Skeletal muscle tissue (tissue), 4 donors: Measurements from ENCODE around the gene RING1. TPM values are rescaled to one million over a fixed set of nuclear protein-coding genes. Genes with fewer than 3 reads are reported as not detected.
A peak's percentile ranks its signal among the peaks of the same experiment; 100 is the strongest.

Source experiments
- H3K27ac ChIP-seq: one replicate; pipeline ENCODE4 v1.7.0; 2013; ENCODE audit warnings: mild to moderate bottlenecking, low read depth, low read length, inconsistent platforms
- H3K27me3 ChIP-seq, 3 donors: one replicate each; pipeline ENCODE4 v1.7.0; 2013; ENCODE audit warnings: low read length in 3 of 3; ENCODE audit not compliant: control insufficient read depth in 3 of 3, insufficient read depth in 3 of 3
- H3K36me3 ChIP-seq, 3 donors: one replicate each; pipeline ENCODE4 v1.7.0; 2013; ENCODE audit warnings: low read length in 3 of 3; ENCODE audit not compliant: control insufficient read depth in 3 of 3, insufficient read depth in 3 of 3
- H3K4me1 ChIP-seq, 3 donors: one replicate each; pipeline ENCODE4 v1.7.0; 2013; ENCODE audit warnings: low read length in 3 of 3, mild to moderate bottlenecking in 3 of 3; ENCODE audit not compliant: control insufficient read depth in 3 of 3, insufficient read depth in 3 of 3
- H3K4me3 ChIP-seq, 3 donors: one replicate each; pipeline ENCODE4 v1.7.0; 2013; ENCODE audit warnings: low read length in 3 of 3
- H3K9ac ChIP-seq, 3 donors: one replicate each; pipeline ENCODE4 v1.7.0; 2013; ENCODE audit warnings: low read length in 3 of 3, mild to moderate bottlenecking in 3 of 3, moderate library complexity in 2 of 3, low read depth in 1 of 3
- H3K9me3 ChIP-seq, 3 donors: one replicate each; pipeline ENCODE4 v1.7.0; 2013; ENCODE audit warnings: low read length in 3 of 3; ENCODE audit not compliant: control insufficient read depth in 3 of 3
- total RNA-seq: library from RNA; depleted of rRNA; stranded (reverse); fragments of >200 nt; gene quantifications from one replicate; pipeline ENCODE4 v1.2.3, GENCODE V29; 2014
- donor health status: Osteomylitis.

RING1 gene
- total RNA-seq, 1 donor from 2014 or later: 20.4 TPM

DNA sequence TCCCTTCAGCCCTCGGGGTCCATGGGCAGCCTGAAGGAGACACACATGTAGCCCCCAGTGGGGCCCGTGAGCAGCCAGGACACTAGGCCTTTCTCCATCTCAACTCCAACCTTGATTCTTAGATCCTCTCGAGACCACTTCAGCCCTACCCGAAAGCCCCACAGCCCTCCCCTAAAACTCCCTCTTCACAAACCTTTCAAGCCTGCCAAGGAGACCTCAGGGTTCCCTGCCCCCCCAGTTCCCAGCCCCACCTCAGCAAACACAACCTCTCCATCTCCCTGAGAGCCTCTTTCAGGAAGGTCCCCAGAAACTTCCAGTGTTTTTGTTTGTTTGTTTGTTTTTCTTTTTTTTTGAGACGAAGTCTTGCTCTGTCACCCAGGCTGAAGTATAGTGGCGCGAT is 27.2 kb upstream of the RING1 start:
- no peaks in the 10 kb centered on the region for H3K4me1 ChIP-seq
- no peak overlapping the region for H3K9ac ChIP-seq
- H3K27ac ChIP-seq: no peak overlapping the region
- H3K4me3 ChIP-seq: no peak overlapping the region
- no peaks in the 10 kb centered on the region for H3K36me3 ChIP-seq
- no peaks in the 10 kb centered on the region for H3K9me3 ChIP-seq
- H3K27me3 ChIP-seq: no peaks in the 10 kb centered on the region

DNA sequence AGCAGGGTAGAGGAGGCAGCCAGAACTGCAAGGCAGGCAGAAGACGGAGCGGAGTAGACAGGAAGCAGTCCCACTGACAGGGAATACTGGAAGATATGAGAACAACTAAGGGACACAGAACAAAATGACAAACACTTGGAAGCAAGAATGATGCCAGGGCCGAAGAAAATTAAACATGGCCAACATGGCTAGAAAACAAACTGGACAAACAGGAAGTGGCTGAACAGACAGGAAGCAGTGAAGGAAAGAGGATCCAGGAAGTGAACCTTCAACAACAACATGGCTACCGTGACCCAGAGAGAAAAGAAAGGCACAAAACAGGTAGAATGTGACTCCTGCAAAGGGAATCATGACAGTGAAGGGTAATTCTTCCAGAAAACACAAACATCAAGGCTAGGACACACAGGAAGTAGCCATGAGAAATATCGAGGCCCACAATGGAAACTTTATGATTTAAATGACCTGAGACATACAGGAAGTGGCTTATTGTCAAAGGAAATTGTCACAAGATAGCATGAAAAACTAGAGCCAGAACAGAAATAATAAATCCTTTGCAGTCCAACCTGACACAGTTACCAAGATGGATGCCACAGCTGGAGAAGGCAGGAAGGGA is 25.1 kb upstream of the RING1 start:
- no peak overlapping the region for H3K27ac ChIP-seq
- no peak overlapping the region for H3K9ac ChIP-seq
- no peaks in the 10 kb centered on the region for H3K27me3 ChIP-seq
- H3K4me1 ChIP-seq: no peaks in the 10 kb centered on the region
- H3K36me3 ChIP-seq: no peaks in the 10 kb centered on the region
- no peak overlapping the region for H3K4me3 ChIP-seq
- no peaks in the 10 kb centered on the region for H3K9me3 ChIP-seq

- Histone ChIP-seq H3K4me3 (no peak overlapping the region), H3K27ac (no peak overlapping the region), H3K9ac (no peak overlapping the region), H3K4me1 (no peaks in the 10 kb centered on the region), H3K27me3 (peaks cover 0 to 3% (median 0%) of the 10 kb centered on the region in 3 donors), H3K36me3 (no peaks in the 10 kb centered on the region), H3K9me3 (no peaks in the 10 kb centered on the region)
Observed at GRCh38 chr6:33185190-33185589, 23.1 kb upstream of the RING1 start.

- Histone ChIP-seq H3K9ac (no peak overlapping the region), H3K4me3 (no peak overlapping the region), H3K27me3 (peaks cover 0 to 3% (median under 1%) of the 10 kb centered on the region in 3 donors), H3K4me1 (no peaks in the 10 kb centered on the region), H3K27ac (no peak overlapping the region), H3K36me3 (no peaks in the 10 kb centered on the region), H3K9me3 (no peaks in the 10 kb centered on the region)
Observed at GRCh38 chr6:33185654-33186187, 22.6 kb upstream of the RING1 start.

DNA sequence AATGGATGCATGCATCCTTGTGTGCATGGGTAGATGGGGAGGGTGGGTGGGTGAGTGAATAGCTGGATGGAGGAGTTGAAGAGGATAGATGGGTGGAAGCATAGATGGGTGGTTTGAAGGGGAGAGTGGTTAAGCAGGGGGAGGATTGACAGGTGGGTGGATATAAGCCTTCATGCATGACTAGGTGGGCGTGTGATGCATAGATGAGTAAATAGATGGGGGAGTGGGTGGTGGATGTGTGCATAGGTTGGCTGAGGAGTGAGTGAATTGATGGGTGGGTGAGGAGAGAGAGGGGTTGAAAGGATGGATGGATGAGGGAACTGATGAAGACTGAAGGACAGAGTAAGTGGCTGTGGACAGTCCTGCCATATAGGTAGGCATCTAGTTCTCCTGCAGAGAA is 20.5 kb upstream of the RING1 start:
- H3K4me3 ChIP-seq: no peak overlapping the region
- H3K4me1 ChIP-seq: peaks cover 11 to 19% (median 18%) of the 10 kb centered on the region in 3 donors
- no peak overlapping the region for H3K9ac ChIP-seq
- no peaks in the 10 kb centered on the region for H3K9me3 ChIP-seq
- no peak overlapping the region for H3K27ac ChIP-seq
- H3K36me3 ChIP-seq: no peaks in the 10 kb centered on the region
- peaks cover 3 to 10% (median 6%) of the 10 kb centered on the region in 3 donors for H3K27me3 ChIP-seq

DNA sequence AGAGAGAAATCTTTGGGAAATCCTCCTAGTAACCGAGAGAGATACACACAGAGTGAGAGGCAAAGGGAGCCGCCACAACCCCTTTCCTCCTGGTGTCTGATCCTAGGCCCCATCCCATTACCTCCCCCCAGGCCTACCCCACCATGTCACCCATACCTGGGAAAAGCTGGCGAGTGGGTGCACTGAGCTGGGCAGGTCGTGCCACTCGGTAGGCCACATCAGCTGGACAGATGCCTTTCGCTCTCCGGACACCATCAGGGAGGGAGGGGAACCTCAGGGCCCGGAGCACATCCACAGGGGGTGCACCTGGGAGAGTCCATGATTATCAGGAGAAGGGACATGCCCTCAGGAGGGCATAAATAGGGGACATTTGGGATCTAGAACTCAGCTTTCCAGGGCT is 19.1 kb upstream of the RING1 start:
- Histone ChIP-seq H3K9me3 (no peaks in the 10 kb centered on the region), H3K36me3 (peaks cover under 1 to 2% (median 2%) of the 10 kb centered on the region in 3 donors), H3K4me1 (peaks cover 12 to 21% (median 20%) of the 10 kb centered on the region in 3 donors), H3K27me3 (peaks cover 3 to 10% (median 6%) of the 10 kb centered on the region in 3 donors), H3K4me3 (no peak overlapping the region), H3K9ac (no peak overlapping the region), H3K27ac (no peak overlapping the region)

GRCh38 chr6:33189625-33190448 is 18.5 kb upstream of the RING1 start:
- Histone ChIP-seq H3K9me3 (no peaks in the 10 kb centered on the region), H3K27me3 (peaks cover 3 to 10% (median 6%) of the 10 kb centered on the region in 3 donors), H3K9ac (no peak overlapping the region), H3K4me1 (peaks cover 12 to 21% (median 20%) of the 10 kb centered on the region in 3 donors), H3K4me3 (no peak overlapping the region), H3K36me3 (peaks cover 8 to 9% (median 8%) of the 10 kb centered on the region in 3 donors), H3K27ac (no peak overlapping the region)

DNA sequence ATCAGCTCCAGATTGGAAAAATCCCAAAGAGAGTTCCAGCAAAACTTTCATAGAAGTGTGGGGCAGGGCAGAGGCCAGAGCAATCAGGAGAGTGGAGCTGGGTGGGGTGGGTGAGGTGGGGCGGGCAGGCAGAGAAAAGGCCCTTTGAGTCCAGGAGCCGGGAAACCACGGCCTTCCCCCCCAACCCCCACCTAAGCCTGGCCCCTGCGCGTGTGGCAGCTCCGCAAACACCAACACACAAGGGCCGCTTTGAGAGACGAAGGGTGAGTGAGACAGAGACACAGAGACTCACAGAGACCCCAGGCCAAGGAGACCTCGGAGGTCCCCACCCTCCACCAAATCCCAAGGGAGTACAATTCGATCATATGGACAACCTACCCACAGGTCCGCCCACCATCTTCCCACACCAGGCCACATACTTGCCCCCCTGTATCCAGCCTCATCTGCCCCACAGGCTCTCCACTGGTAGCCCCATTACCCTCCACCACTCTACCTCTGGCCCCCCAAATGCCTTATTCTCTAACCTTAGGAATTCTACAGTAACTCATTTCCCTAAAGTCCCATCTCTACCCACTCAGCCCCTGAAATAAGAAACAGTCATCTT is 17.7 kb upstream of the RING1 start:
- peaks cover 12 to 25% (median 20%) of the 10 kb centered on the region in 3 donors for H3K4me1 ChIP-seq
- peaks cover 15 to 17% (median 16%) of the 10 kb centered on the region in 3 donors for H3K36me3 ChIP-seq
- no peak overlapping the region for H3K27ac ChIP-seq
- no peaks in the 10 kb centered on the region for H3K9me3 ChIP-seq
- peaks cover 3 to 10% (median 6%) of the 10 kb centered on the region in 3 donors for H3K27me3 ChIP-seq
- no peak overlapping the region for H3K4me3 ChIP-seq
- no peak overlapping the region for H3K9ac ChIP-seq

DNA sequence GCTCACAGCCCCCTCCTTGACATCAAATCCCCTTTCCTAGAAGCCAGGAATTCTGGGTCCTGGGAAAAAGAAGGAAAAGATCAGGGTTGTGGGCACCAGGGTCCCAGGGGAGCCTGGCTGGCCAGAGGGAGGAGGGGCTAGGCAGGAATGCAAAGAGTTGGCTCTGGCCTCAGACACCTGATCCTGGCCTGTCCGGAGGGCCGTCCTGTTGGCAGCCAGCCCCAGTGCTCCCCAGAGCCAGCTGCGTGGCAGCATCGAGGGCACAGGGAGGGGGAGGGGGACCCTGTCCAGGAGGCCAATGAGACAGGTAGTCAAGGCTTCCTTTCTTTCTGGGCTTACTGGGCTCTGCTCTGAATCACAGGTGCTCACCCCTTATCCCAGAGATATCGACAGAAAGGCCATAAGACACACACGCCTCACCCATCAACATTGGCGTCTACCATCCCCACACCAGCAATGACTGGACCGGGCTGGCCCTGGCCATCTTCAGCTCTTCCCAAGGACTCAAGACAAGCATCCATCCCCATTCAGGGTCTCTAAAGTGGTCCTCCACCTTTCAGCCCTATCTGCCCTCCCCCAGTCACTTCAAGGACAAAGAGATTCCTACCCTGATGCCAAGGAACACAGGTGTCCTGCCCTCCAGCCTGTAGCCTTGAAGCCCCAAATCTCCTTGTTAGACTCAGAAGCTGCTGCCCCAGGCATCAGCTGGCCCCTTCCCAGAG is 16.8 kb upstream of the RING1 start:
- Histone ChIP-seq H3K36me3 (peaks cover 23 to 25% (median 24%) of the 10 kb centered on the region in 3 donors), H3K4me1 (peaks cover 12 to 25% (median 20%) of the 10 kb centered on the region in 3 donors), H3K9me3 (no peaks in the 10 kb centered on the region), H3K4me3 (peak overlapping the region in 1 of 3 donors; percentile 29), H3K27ac (no peak overlapping the region), H3K27me3 (peaks cover 3 to 10% (median 6%) of the 10 kb centered on the region in 3 donors), H3K9ac (peak overlapping the region in 1 of 3 donors; percentile 25)
